Neutrophil (primary cell): ENCODE data around the gene C9orf72.

Experiments
- H3K27ac ChIP-seq: fragments of 200-600 bp; sonication (generic); 2 replicates; pipeline ENCODE4 v1.5.1; 2016; ENCODE audit warnings: mild to moderate bottlenecking, moderate library complexity
- H3K27me3 ChIP-seq: fragments of 200-600 bp; sonication (generic); 2 replicates; pipeline ENCODE4 v1.6.0; 2016; ENCODE audit warnings: mild to moderate bottlenecking
- H3K36me3 ChIP-seq: fragments of 200-600 bp; sonication (generic); 2 replicates; pipeline ENCODE4 v1.5.1; 2017
- H3K4me1 ChIP-seq, 2 experiments: fragments of 200-600 bp in 1 of 2; sonication (generic) in 1 of 2; 1 replicate in 1 of 2; 2 replicates in 1 of 2; pipeline versions ENCODE4 v1.5.1 to v1.6.1; 2013 to 2016; ENCODE audit warnings: low read depth in 1 of 2, low read length in 1 of 2, mild to moderate bottlenecking in 1 of 2, moderate library complexity in 1 of 2; ENCODE audit not compliant: control insufficient read depth in 1 of 2, insufficient read depth in 1 of 2
- H3K4me3 ChIP-seq, 2 experiments: fragments of 200-600 bp in 1 of 2; sonication (generic) in 1 of 2; 1 replicate in 1 of 2; 2 replicates in 1 of 2; pipeline ENCODE4 v1.5.1; 2013 to 2016; ENCODE audit warnings: low read depth in 1 of 2, low read length in 1 of 2, mild to moderate bottlenecking in 1 of 2, moderate library complexity in 1 of 2
- H3K9me3 ChIP-seq: fragments of 200-600 bp; sonication (generic); 2 replicates; pipeline ENCODE4 v1.5.1; 2016
- CTCF ChIP-seq: fragments of 200-600 bp; sonication (generic); IDR thresholded peaks from 2 replicates; pipeline ENCODE4 v1.5.1; 2016; ENCODE audit warnings: antibody characterized with exemption

Gene C9orf72

GRCh38 chr9:27530915-27531755 lies 42.1 kb downstream of the C9orf72 start:
- Histone ChIP-seq H3K4me1 (peaks cover 16 to 22% of the 10 kb centered on the region in 2 experiments), H3K27me3 (peaks cover 54% of the 10 kb centered on the region), H3K36me3 (peaks cover 15% of the 10 kb centered on the region), H3K9me3 (no peaks in the 10 kb centered on the region), H3K27ac (no peak overlapping the region), H3K4me3 (no peak overlapping the region)
- TF ChIP-seq CTCF: no peak

- Histone ChIP-seq H3K4me3 (peak within 1 kb of the TSS; percentile 59 to 65), H3K9me3 (no peaks in the 10 kb centered on the region), H3K36me3 (peaks cover 1% of the 10 kb centered on the region), H3K4me1 (peaks cover 16 to 21% of the 10 kb centered on the region in 2 experiments), H3K27me3 (peaks cover 61% of the 10 kb centered on the region), H3K27ac (no peak within 1 kb of the TSS)
- peak; percentile 91 for TF ChIP-seq CTCF
Measured at GRCh38 chr9:27529316-27530278, 43.7 kb downstream of the C9orf72 start, which contains the start of gene MOB3B. Gene MOB3B, minus strand, starts transcription at chr9:27529814. Its CDS starts 74,264 bp downstream, at chr9:27455550.

GRCh38 chr9:27528886-27529315 lies 44.4 kb downstream of the C9orf72 start:
- no peaks in the 10 kb centered on the region for H3K9me3 ChIP-seq
- no peak for TF ChIP-seq CTCF

GRCh38 chr9:27528076-27528885 lies 45.0 kb downstream of the C9orf72 start:
- no peak for TF ChIP-seq CTCF
- Histone ChIP-seq H3K27me3 (peaks cover 61% of the 10 kb centered on the region), H3K36me3 (no peaks in the 10 kb centered on the region), H3K4me3 (peak overlapping the region; percentile 59 to 65), H3K4me1 (peaks cover 16 to 17% of the 10 kb centered on the region in 2 experiments), H3K9me3 (no peaks in the 10 kb centered on the region), H3K27ac (no peak overlapping the region)

More at GRCh38 chr9:27528886-27529315, 44.4 kb downstream of the C9orf72 start:
- peaks cover 61% of the 10 kb centered on the region for H3K27me3 ChIP-seq
- no peak overlapping the region for H3K27ac ChIP-seq
- peaks cover 16 to 17% of the 10 kb centered on the region in 2 experiments for H3K4me1 ChIP-seq
- H3K36me3 ChIP-seq: no peaks in the 10 kb centered on the region
- H3K4me3 ChIP-seq: peak overlapping the region; percentile 59 to 65

GRCh38 chr9:27527702-27528075 lies 45.6 kb downstream of the C9orf72 start:
- Histone ChIP-seq H3K9me3 (no peaks in the 10 kb centered on the region), H3K27ac (no peak overlapping the region), H3K27me3 (peaks cover 61% of the 10 kb centered on the region), H3K4me1 (peaks cover 16 to 17% of the 10 kb centered on the region in 2 experiments), H3K36me3 (no peaks in the 10 kb centered on the region), H3K4me3 (no peak overlapping the region)
- TF ChIP-seq CTCF: no peak
